Stimulated activated CD4-positive, alpha-beta T cell treated with anti-CD3 and anti-CD28 coated beads, Interleukin-12 subunit alpha, Interleukin-12 subunit beta, amount 100 ng/mL, for 24 hours (primary cell): ENCODE data around the gene ITPK1.

Source experiments
- DNase-seq, 2 experiments: peaks; one replicate each; pipeline ENCODE4 v3.0.0-alpha.2; 2020; ENCODE audit warnings: low read depth in 2 of 2

ITPK1 gene

DNA sequence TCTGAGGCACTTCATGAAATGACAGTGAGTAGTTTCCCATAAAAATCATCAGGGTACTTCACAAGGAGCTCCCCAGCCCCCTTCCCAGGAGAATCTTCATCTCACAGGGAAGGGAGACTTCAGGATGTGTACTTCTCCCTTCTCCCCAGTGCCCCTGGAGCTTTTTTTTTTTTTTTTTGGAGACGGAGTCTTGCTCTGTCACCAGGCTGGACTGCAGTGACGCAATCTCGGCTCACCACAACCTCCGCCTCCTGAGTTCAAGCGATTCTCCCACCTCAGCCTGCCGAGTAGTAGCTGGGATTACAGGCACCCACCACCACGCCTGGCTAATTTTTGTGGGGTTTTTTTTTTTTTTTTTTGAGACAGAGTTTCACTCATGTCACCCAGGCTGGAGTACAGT is 10.4 kb downstream of the ITPK1 start:
- no peak for DNase-seq

DNA sequence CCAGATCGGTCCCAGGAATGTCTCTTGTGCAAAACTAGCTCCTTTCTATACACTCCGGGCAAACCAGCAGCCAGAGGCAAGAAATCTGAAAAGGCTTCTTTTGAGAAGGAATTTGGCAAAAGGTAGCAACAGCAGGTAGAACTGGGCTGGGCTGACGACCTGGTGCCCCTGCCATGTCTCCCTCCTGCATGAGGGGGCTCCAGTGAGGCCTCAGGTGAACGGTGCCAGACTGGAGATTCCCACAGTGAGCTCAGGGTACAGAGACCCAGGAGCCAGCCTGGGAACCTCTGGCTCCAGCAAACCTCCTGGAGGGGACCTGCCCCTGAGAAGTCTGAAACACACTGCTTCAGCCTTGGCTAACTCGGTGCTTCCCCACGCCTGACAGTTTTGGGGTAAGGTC is 10.8 kb downstream of the ITPK1 start:
- DNase-seq: no peak

DNA sequence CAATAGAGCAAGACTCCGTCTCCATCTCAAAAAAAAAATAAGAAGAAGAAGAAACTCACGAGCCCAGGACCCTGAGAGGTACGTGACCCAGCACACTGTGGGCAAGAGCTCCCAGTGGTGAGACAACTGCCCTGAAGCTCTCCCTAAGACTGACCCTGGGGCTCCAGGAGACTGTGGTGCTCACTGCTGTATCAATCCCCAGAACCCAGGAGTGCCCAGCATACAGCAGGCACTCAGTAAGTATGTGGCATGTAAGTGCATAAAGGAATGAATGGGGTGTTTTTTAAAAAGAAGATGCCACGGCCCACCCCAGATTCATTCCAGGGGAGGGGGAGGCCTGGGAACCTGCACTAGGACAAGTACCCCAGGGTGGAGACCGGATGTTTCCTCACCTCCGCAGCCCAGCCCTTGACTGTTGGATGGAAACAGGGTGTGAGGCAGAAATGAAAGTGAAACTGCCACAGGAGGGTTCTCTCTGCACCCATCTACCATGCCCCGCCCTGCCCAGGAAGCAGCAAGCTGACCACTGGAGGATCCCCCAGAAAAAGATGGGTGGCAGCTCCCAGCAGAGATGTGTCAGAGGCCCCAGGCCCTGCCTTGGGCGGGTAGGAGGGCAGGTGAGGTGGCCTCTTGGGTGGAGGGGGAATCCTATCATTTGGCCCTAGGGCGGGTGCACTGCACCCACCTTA is 12.2 kb downstream of the ITPK1 start:
- DNase-seq: peak in 1 of 2 experiments; percentile 29

DNA sequence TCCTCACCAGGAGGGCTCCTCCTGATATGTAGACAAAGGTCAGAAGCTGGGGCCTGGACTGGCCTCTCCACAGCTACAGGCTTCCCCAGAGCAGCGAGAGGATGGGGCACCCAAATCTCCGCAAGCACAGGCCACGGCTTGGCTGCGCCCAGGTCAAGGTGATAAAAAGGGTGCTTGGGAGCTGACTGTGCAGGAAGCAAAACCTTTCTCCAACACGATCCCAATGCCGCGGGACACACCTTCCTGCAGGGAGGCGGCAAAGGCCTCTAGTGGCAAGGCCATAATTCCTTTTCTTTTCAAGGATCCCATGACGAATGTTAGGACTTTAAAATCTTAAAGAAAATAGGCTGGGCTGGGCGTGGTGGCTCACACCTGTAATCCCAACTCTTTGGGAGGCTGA is 13.6 kb downstream of the ITPK1 start:
- DNase-seq: no peak

DNA sequence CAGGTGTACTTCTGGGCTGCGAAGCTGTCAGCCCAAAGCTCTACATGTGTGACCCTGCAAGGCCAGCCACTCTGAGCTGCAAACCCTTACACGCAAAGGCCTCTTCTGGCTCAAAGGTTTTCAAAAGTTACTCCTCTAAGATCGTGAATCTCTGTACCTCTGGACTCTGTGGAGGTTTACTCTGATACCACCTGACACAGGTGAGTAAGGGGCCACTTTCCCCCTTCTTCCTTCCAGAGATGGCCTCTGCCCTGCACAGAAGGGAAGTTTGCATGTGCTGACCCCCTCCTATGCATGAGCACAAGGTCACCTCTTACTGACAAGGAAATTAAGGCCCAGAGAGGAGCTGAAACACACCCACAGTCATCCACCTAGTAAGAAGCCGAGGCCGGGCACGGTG is 14.5 kb downstream of the ITPK1 start:
- DNase-seq: no peak

DNA sequence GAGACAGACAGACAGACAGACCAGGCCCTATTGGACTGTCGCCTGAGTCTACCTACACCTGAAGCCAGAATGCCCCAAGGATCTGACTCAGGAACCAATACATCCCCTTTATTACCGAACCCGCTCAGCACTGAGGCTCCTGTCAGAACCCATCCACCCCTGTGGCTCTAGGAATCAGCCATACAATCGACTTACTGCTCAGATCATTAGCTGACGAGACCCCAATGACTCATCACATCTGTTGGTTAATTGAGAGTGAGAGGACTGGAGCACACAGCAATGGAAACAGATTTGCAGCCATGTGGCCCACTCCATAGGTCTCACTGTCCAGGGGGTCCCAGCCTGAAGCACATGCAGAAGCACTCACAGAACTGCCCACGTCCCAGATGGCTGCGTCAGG is 15.2 kb downstream of the ITPK1 start:
- DNase-seq: no peak

DNA sequence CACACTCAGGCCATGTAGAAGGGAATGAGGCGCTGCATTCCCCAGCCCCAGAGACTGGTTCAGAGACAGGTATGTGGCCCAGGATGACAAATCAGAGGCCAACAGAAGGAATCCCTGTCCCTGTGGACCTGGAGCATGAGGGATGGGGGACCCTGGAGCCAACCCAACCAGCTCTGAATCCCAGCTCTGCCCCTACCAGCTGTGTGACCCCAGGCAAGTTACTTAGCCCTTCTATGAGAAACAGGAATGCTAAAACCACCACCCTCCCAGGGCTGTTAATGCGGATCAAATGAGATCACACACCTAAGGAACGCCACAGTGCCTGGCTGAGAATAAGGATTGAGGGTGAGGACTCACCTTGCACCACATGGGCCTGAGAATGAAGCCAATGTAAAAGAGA is 15.6 kb downstream of the ITPK1 start:
- no peak for DNase-seq

DNA sequence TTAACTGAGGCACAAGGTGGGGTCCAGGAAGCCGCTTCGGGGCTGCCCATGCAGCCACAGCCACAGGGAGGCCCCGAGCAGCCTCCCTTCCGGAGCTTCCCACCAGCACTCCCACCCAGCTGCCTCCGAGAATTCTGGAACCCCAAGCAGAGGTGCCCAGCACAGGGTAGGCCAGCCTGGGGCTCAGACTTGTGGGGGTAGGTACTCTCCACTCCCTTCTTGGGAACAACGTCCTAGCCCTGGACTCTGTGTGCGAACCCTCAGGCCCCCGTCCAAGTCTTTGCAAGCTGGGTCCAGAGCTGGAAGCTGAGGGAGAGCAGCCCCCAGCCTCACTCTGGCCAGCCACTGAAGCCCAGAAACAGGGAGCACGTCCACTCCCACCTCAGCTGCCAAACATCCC is 16.1 kb downstream of the ITPK1 start:
- DNase-seq: no peak

DNA sequence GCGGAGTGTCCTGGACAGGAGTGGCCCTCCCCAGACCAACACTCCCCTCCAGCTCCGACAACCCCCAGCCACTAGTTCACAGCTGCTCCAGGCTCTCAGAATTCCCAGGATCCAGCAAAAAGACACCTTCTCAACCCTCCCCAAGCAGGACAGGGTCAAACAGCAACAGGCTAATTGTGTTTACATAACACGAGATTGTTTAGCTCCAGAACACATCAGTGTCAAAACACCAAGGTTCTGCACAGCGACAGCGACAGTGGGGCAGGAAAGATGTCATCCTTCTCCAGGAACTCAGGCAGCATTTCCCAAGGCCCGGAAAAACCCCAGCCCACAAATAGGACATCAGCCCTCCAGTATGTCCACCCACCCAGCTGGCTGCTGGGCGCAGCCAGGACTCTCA is 16.5 kb downstream of the ITPK1 start:
- DNase-seq: no peak

DNA sequence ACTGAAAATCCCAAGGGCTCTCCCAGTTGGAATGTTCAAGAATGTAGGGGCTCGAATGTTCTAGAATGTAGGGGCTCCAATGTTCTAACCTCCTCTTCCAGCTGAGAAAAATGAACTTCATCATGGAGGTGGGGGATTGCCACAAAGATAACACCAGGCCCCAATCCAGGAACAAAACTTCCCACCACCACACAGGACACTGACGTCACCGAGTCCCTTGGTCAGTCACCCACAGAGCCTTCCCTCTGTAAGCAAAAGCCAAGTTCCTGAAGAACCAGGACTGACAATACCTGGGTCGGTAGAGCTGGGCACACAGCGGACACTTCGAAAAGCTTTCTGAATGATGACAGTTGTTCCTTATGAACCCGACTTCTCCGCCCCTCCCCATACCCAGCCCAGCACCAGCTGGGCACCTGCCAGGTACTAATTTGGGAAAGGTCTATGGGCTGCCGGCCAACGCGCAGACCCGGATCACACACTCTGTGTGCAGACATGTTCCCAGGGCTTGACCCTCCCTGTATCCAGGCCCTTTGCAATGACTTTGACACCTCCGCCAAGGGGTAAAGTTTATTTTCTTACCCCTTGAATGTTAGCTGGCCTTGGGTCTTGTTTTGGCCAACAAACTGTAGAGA is 18.9 kb downstream of the ITPK1 start:
- no peak for DNase-seq

DNA sequence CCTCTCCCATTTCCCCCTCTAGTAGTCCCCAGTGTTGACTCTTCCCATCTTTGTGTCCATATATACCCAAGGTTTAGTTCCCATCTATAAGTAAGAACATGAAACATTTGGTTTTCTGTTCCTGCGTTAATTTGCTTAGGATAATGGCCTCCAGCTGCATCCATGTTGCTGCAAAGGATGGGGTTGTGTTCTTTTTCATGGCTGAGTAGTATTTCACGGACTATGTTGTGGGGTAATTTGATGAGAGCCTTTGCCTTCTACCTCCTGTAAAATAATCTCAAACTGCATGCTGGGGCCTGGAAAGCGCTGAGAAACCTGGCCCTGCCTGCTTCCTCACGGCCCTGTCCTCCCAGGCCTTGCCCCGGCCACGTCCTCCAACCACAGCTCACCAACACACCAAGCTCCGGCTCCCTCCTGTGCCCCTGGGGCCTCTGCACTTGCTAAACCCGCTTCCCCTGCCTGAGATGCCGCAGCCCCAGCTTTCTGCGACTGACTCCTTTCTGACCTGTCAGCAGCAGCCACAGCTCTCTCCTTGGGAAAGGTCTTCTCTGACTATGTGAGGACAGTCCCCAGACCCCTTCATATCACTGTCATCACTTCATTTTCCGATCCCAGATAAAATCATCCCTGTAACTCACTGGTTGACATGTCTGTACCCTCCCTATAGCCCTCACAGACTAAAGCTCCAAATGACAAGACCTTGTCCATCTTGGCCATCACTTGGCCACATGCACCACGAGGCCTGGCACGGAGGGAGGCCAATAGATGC is 19.8 kb downstream of the ITPK1 start:
- no peak for DNase-seq

DNA sequence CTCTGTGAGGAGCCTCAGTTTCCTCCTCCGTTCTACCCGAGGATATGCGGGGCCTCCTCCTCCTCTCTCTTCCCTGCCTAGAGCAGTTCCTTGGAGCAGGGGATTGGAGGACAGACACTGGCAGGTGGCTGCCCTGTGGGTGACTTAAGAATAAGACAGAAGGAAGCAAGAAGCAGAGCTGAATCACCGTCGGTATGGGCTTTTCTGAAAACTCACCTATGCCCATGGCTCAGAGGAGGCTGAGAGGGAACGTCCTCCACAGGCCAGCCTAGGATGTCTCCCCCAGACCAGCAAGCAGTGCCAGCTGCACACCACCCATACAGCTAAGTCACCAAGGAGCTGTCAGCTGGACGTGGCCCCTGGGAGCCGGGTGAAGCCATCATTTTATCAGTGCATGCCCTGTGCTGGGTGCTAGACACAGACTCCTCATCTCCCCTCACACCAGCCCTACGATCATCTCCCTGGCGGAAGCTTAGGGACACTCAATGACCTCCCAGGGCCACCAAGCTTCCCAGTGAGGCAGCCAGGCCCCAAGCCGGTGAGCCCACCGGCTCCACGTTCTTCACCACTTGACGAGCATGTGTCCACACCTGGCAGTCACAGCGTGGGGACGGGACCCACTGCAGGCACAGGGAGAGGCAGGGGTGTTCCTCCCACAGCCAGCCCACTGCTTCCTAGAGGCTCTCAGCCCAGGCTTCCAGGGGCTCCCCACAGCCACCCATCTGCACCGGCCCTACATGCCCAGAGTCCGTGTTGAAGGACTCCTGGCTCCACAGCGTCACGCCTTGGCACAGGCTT is 21.4 kb downstream of the ITPK1 start:
- no peak for DNase-seq

DNA sequence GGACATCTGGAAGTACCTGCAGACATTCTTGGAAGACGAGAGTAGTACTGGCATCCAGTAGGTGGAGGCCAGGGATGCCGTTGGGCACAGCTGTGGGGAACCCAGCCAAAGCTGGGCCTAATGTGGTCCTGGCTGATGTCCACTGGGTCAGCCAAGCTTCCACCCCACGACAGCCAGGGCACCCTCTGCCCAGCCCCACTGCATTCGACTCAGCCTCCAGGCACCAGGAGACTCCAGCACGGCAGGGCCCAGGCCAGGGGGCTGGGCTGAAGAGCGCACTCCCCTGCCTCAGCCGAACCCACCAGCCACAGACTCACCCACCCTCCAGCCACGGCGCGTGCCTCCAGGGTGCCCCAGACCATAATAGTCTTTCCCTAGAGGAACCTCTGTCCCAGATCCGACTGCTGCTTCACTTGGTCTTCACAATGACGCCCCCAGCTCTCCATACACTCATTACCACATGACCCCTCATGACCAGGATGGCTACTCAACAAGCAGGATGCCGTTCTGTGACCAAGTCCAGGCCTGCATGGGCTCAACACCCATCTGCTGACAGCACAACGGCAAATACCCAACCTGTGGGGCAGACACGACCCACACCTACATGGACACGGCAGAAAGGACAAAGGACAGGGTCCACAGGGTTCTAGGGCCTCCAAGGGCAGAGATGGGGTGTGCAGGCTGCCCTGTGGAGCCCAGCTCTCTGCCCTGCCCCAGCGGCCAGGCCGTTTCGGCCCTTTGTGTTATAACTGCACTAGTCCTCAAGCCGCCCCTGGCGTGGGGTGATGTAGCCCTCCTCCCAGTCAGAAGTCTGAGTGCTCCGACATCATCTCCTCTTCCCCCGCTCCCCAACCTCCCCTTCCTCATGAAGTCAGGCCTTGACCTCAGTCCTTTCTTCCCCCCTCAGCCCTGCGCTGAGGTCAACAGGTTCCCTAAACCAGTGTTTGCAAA is 22.8 kb downstream of the ITPK1 start:
- DNase-seq: no peak

DNA sequence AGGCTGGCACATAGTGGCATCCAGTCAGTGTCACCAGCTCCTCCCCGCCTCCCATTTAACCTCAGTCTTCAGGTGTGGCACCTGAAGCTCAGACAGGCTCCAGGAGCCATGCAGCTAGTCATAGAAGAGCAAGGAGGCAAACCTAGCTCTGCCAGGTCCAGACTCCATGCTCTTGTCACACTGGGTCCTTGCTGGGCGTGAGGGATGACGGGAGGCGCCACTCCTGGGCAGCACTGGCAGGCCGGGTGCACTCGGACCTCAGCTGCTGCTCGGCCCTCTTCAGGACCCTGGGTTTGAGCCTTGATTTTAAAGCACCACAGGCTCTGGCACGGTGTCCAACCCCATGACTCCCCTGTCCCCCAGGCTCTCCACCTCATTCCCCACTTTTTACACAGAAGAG is 24.1 kb downstream of the ITPK1 start:
- DNase-seq: no peak

DNA sequence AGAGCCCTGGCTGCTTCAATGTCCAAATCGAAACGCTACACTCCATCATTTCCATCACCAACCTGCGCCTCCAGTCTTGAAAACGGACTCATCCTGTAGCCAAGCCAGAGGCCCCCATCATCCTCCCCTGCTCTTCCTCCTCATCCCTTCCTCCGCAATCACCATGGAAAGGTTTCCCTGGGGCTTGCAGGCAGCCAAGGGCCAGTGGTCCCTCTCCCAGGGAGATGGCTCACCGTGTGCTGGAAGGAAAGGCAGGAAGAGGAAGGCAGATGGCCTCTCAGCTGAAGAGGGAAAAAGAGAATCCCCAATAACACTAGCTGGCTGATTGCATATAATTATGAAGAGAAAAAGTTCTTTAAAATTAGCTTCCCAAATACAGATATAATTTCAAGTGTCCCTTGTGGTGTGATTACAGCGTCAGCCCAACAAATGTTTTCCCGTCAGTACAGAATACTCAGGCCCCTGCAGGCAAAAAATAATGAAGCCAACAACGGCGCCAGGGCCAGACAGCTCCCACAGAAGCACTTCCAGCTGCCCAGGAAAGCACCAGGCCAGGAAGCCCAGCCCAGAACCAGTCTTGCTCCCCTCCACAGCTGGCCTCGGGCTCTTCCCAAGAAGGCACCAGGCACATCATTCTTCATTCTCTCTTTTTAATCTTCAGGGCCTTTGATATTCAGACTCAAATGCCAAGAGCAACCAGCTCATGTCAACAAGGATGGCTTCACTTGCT is 24.7 kb downstream of the ITPK1 start:
- no peak for DNase-seq

DNA sequence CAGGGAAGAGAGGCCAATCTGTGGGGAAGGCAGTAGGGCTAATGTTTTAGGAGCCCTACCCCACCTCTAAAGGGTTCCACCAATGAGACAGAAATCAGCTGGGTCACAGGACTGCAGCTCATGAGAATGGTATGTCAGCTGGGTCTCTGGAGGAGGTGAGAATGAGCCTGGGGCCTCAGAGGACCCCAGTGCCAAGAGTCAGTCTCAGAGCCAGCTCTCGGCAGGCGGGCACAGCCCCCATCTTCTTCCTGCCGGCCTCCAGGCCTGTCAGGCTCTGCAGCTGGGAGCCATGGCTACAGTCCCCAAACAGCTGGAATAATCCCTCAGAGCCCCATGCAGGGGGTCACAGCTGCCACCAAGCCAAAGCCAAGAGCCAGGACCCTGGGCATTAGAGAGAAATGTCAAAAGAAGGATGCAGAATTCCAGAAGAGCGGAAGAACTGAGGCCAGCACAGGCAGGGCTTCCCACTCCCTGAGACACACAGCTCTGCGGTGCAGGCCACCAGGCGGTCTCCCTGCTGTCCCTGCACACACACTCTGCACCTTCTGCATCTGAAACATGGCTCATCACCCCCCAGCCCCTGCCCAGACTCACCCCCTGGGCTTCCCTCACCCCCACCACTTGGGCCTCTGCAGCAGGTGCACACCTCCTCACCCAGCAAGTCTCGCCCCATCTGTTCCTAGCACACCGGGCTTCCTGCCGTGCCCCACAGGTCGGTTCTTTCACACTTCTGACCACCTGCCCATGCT is 26.0 kb downstream of the ITPK1 start:
- no peak for DNase-seq

DNA sequence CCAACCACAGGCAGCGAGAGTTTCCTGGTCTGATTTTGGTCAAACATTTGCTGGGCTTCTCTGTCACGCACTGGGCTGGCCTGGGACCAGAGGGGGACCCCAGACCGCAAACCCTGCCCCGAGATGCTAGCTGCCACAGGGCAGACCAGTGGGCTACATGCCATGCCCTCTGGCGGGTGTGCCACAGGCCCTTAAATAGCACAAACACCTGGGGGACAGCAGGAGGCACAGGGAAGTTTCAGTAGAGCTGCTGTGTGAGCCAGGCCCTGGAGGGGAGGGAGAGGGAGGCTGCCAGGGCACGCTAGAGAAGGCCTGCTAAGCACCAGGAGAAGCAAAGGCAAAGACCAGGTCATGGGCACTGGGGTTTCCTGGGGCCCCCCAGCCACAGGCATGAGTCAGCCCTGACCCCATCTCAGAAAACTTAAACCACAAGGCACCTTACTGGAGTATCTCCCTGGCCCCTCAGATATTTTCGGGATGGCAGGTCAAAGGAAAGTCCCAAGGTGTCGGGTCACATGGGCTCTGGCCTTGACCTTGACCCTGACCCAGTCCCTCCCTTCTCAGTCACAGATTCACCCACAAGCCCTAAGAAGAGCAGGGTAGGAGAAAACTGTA is 29.2 kb downstream of the ITPK1 start:
- no peak for DNase-seq

DNA sequence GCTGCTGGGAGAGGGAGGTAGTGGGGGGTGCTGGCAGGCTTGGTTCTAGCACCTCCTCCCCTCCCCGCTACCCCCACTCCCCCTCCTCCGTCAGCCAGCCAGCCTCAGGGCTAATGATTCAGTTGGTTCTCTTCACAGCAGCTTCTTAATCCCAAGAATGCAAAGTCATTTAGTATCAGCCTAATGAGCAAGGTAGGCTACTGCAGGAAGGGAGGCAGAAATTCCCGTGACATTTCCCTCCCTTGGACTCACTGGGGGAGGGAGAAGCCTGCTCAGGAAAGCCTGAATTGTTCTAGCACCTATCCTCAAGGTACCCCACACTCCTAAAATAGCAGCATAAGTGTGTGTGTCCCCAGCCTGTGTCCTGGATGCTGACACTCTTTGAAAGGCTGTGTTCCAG is 29.8 kb downstream of the ITPK1 start:
- no peak for DNase-seq
